Measurements from ENCODE around the gene DUSP23. TPM values are rescaled to one million over a fixed set of nuclear protein-coding genes. Genes with fewer than 3 reads are reported as not detected.
A peak's percentile ranks its signal among the peaks of the same experiment; 100 is the strongest.

DUSP23 gene
- total RNA-seq (10 to 100 TPM; 13.0 to 15.6 TPM), polyA plus RNA-seq (10 to 100 TPM; 50.0 to 57.7 (median 54.3) TPM), total RNA-seq (1.5 to 21.5 (median 6.6) reads per million in 6 experiments)

- H3K27ac Mint-ChIP-seq: peak within 1 kb of the TSS; percentile 72 to 95 (median 90)
- no peaks in the 10 kb centered on the region for H3K36me3 Mint-ChIP-seq
- H3K4me1 Mint-ChIP-seq: peaks cover 11 to 44% (median 34%) of the 10 kb centered on the region in 4 donors
Observed at GRCh38 chr1:159780583-159781582, at the start of gene DUSP23. Gene DUSP23 (plus strand): TSS chr1:159780962. CDS start chr1:159781101, 139 bp downstream.

GRCh38 chr1:159737238-159737916, 43.4 kb upstream of the DUSP23 start:
- no peak for ATAC-seq
- peaks cover 2 to 22% (median 6%) of the 10 kb centered on the region in 5 donors for H3K27me3 Mint-ChIP-seq
- H3K27ac Mint-ChIP-seq: no peak overlapping the region
- H3K9me3 Mint-ChIP-seq: peaks cover 0 to 16% (median 2%) of the 10 kb centered on the region in 9 donors
- POLR2A ChIA-PET: no interaction called here
- peaks cover 0 to 3% (median 0%) of the 10 kb centered on the region in 3 donors for H3K36me3 Mint-ChIP-seq
- H3K4me3 Mint-ChIP-seq: no peak overlapping the region
- H3K4me1 Mint-ChIP-seq: no peaks in the 10 kb centered on the region
- no peak for DNase-seq

More at GRCh38 chr1:159780583-159781582, at the start of gene DUSP23:
- ATAC-seq (peak; percentile 97), DNase-seq (peak; percentile 91 to 96 (median 95))
- POLR2A ChIA-PET: interaction anchor here (1.0 to 2.2 kb wide), 2 partner anchors 144 to 145 kb away, joined by 4 to 6 read pairs; partner anchors contain the start of gene TAGLN2
- peak within 1 kb of the TSS; percentile 82 to 92 (median 87) for H3K4me3 Mint-ChIP-seq
- H3K9me3 Mint-ChIP-seq: no peaks in the 10 kb centered on the region
- peaks cover 0 to 2% (median 0%) of the 10 kb centered on the region in 5 donors for H3K27me3 Mint-ChIP-seq

GRCh38 chr1:159743651-159744410, 36.9 kb upstream of the DUSP23 start:
- Mint-ChIP-seq H3K36me3 (peaks cover 0 to 5% (median 0%) of the 10 kb centered on the region in 3 donors), H3K27me3 (peaks cover 1 to 12% (median 6%) of the 10 kb centered on the region in 5 donors), H3K4me1 (peaks cover 0 to 5% (median 0%) of the 10 kb centered on the region in 4 donors), H3K27ac (no peak overlapping the region), H3K9me3 (peaks cover 0 to 13% (median 2%) of the 10 kb centered on the region in 9 donors), H3K4me3 (no peak overlapping the region)
- DNase-seq (no peak), ATAC-seq (no peak)
- POLR2A ChIA-PET: no interaction called here

GRCh38 chr1:159746666-159747065, 34.1 kb upstream of the DUSP23 start:
- H3K27ac Mint-ChIP-seq: no peak overlapping the region
- H3K4me3 Mint-ChIP-seq: no peak overlapping the region
- peaks cover 0 to 3% (median 0%) of the 10 kb centered on the region in 3 donors for H3K36me3 Mint-ChIP-seq
- peaks cover 0 to 5% (median 0%) of the 10 kb centered on the region in 4 donors for H3K4me1 Mint-ChIP-seq
- no peak for ATAC-seq
- H3K9me3 Mint-ChIP-seq: peaks cover 0 to 13% (median 0%) of the 10 kb centered on the region in 9 donors
- DNase-seq: no peak
- peaks cover 0 to 12% (median 6%) of the 10 kb centered on the region in 5 donors for H3K27me3 Mint-ChIP-seq
- POLR2A ChIA-PET: no interaction called here

GRCh38 chr1:159748370-159748769, 32.4 kb upstream of the DUSP23 start:
- H3K27ac Mint-ChIP-seq: no peak overlapping the region
- DNase-seq: no peak
- H3K36me3 Mint-ChIP-seq: no peaks in the 10 kb centered on the region
- no peak for ATAC-seq
- peaks cover 0 to 9% (median 7%) of the 10 kb centered on the region in 5 donors for H3K27me3 Mint-ChIP-seq
- H3K4me3 Mint-ChIP-seq: no peak overlapping the region
- H3K4me1 Mint-ChIP-seq: peaks cover 0 to 5% (median 0%) of the 10 kb centered on the region in 4 donors
- POLR2A ChIA-PET: no interaction called here
- no peaks in the 10 kb centered on the region for H3K9me3 Mint-ChIP-seq

GRCh38 chr1:159749630-159750029, 31.1 kb upstream of the DUSP23 start:
- H3K4me1 Mint-ChIP-seq: peaks cover 0 to 5% (median 0%) of the 10 kb centered on the region in 4 donors
- peaks cover 0 to 9% (median 5%) of the 10 kb centered on the region in 5 donors for H3K27me3 Mint-ChIP-seq
- POLR2A ChIA-PET: no interaction called here
- H3K9me3 Mint-ChIP-seq: no peaks in the 10 kb centered on the region
- DNase-seq (no peak), ATAC-seq (no peak)
- H3K4me3 Mint-ChIP-seq: no peak overlapping the region
- H3K27ac Mint-ChIP-seq: no peak overlapping the region
- H3K36me3 Mint-ChIP-seq: no peaks in the 10 kb centered on the region

- Mint-ChIP-seq H3K4me1 (peaks cover 0 to 5% (median 0%) of the 10 kb centered on the region in 4 donors), H3K9me3 (no peaks in the 10 kb centered on the region), H3K4me3 (no peak overlapping the region), H3K27me3 (peaks cover 0 to 9% (median 5%) of the 10 kb centered on the region in 5 donors), H3K36me3 (no peaks in the 10 kb centered on the region), H3K27ac (no peak overlapping the region)
- POLR2A ChIA-PET: no interaction called here
- DNase-seq (no peak), ATAC-seq (no peak)
Observed at GRCh38 chr1:159750621-159751020, 30.1 kb upstream of the DUSP23 start.

GRCh38 chr1:159751031-159751430, 29.7 kb upstream of the DUSP23 start:
- POLR2A ChIA-PET: no interaction called here
- Mint-ChIP-seq H3K4me3 (no peak overlapping the region), H3K27me3 (peaks cover 0 to 9% (median 5%) of the 10 kb centered on the region in 5 donors), H3K4me1 (peaks cover 0 to 5% (median 0%) of the 10 kb centered on the region in 4 donors), H3K36me3 (no peaks in the 10 kb centered on the region), H3K27ac (no peak overlapping the region), H3K9me3 (no peaks in the 10 kb centered on the region)
- ATAC-seq: no peak
- DNase-seq: no peak

- Mint-ChIP-seq H3K4me3 (no peak overlapping the region), H3K4me1 (no peaks in the 10 kb centered on the region), H3K27me3 (peaks cover 0 to 9% (median 5%) of the 10 kb centered on the region in 5 donors), H3K27ac (peak overlapping the region in 1 of 10 donors; percentile 32), H3K36me3 (no peaks in the 10 kb centered on the region), H3K9me3 (no peaks in the 10 kb centered on the region)
- POLR2A ChIA-PET: interaction anchor here (1.0 kb wide), 1 partner anchor 100 kb away, joined by 3 read pairs; no protein-coding TSS in a partner anchor
- DNase-seq (no peak), ATAC-seq (no peak)
Observed at GRCh38 chr1:159752135-159752580, 28.6 kb upstream of the DUSP23 start.

GRCh38 chr1:159753386-159753785, 27.4 kb upstream of the DUSP23 start:
- H3K4me1 Mint-ChIP-seq: no peaks in the 10 kb centered on the region
- ATAC-seq (no peak), DNase-seq (no peak)
- H3K9me3 Mint-ChIP-seq: no peaks in the 10 kb centered on the region
- no peak overlapping the region for H3K27ac Mint-ChIP-seq
- H3K27me3 Mint-ChIP-seq: peaks cover 0 to 9% (median 5%) of the 10 kb centered on the region in 5 donors
- H3K36me3 Mint-ChIP-seq: no peaks in the 10 kb centered on the region
- POLR2A ChIA-PET: no interaction called here
- no peak overlapping the region for H3K4me3 Mint-ChIP-seq

- peaks cover 0 to 9% (median 5%) of the 10 kb centered on the region in 5 donors for H3K27me3 Mint-ChIP-seq
- H3K27ac Mint-ChIP-seq: no peak overlapping the region
- no peaks in the 10 kb centered on the region for H3K36me3 Mint-ChIP-seq
Observed at GRCh38 chr1:159755451-159756007, 25.2 kb upstream of the DUSP23 start.

GRCh38 chr1:159756397-159756796, 24.4 kb upstream of the DUSP23 start:
- peaks cover 2 to 8% (median 4%) of the 10 kb centered on the region in 5 donors for H3K27me3 Mint-ChIP-seq
- no peak for ATAC-seq
- no peak for DNase-seq
- POLR2A ChIA-PET: no interaction called here
- H3K27ac Mint-ChIP-seq: no peak overlapping the region
- no peak overlapping the region for H3K4me3 Mint-ChIP-seq
- no peaks in the 10 kb centered on the region for H3K4me1 Mint-ChIP-seq
- H3K9me3 Mint-ChIP-seq: peaks cover 0 to 2% (median 0%) of the 10 kb centered on the region in 9 donors
- no peaks in the 10 kb centered on the region for H3K36me3 Mint-ChIP-seq

More at GRCh38 chr1:159755451-159756007, 25.2 kb upstream of the DUSP23 start:
- Mint-ChIP-seq H3K4me1 (no peaks in the 10 kb centered on the region), H3K9me3 (no peaks in the 10 kb centered on the region), H3K4me3 (no peak overlapping the region)
- no peak for ATAC-seq
- POLR2A ChIA-PET: no interaction called here
- DNase-seq: no peak
